ENCODE data around the gene TCERG1L.

The TCERG1L gene

DNA sequence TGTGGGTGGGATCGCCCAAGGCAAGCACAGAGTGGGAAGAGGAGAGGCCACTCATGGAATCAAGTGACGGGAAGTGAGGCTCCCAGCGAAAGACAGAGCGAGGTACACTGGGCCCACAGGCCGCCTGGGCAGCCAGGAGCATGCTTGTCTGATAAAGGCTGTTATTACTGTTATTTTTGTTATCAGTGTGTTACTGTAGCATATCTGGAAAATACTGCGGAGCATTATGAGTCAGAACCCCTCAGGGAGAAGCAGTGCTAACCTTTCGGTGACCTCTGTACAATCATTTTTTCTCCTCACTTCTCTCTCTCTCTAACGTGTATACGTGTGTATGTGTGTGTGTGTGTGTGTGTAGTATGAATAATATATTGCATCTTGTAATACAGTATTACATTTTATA is 3.8 kb upstream of the TCERG1L start:
- TF ChIP-seq CTCF (conservative IDR thresholded peaks at IDR 0.05) = no peak
- H3K27ac ChIP-seq = no peak overlapping the region

GRCh38 chr10:131314799-131315198 is 3.3 kb upstream of the TCERG1L start:
- no peak for TF ChIP-seq CTCF (conservative IDR thresholded peaks at IDR 0.05)
- H3K27ac ChIP-seq = no peak overlapping the region

GRCh38 chr10:131314148-131314547 is 2.6 kb upstream of the TCERG1L start:
- H3K27ac ChIP-seq = no peak overlapping the region
- TF ChIP-seq CTCF (conservative IDR thresholded peaks at IDR 0.05) = no peak

- no peak for TF ChIP-seq CTCF (conservative IDR thresholded peaks at IDR 0.05)
- no peak overlapping the region for H3K27ac ChIP-seq
Measured at GRCh38 chr10:131313377-131313776, 1.9 kb upstream of the TCERG1L start.

- TF ChIP-seq CTCF (conservative IDR thresholded peaks at IDR 0.05) = peak; percentile 74
- peak overlapping the region; percentile 63 for H3K27ac ChIP-seq
Measured at GRCh38 chr10:131312478-131312836, 936 bp upstream of the TCERG1L start.

GRCh38 chr10:131311402-131311660 is 190 bp downstream of the TCERG1L start:
- TF ChIP-seq CTCF (conservative IDR thresholded peaks at IDR 0.05) = no peak
- H3K27ac ChIP-seq = peak overlapping the region; percentile 63

DNA sequence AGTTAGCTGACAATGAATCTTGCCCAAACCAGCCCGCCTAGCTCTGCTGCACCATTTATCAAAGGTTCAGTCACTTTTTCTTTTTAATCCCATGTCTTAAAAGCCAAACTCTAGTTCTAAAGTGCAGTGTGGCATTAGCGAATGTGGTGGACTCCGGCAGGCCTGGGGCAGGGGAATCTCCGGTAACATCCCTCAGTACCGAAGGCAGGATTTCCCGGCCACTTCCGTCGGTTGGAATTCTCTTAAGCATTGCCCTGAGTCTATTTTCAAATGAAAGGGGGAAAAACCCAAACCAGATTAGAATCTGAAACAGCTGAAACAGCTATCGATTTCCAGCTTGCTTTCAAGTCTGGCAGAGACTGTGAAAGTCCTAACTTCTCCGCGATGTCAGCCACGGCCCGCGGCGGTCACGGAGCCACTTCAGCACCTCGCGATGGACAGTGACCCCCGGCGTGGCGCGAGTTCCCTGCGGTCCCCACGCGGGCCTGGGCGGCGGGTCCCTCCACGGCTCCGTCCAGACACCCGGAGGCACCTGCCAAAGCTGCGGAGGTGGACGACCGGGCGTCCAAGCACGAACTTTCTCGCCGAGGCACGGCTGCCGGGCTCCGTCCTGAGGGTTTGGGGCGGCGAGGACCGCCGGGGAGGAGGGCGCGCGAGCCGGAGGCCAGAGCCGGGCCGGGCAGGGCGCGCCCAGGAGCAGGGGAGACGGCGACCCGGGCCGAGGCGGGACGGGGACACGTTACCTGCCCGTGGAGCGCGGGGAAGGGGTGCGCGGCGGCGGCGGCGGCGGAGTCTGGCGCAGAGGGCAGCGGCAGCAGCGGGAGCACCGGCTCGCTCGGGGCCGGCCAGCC is 745 bp downstream of the TCERG1L start:
- TF ChIP-seq CTCF (conservative IDR thresholded peaks at IDR 0.05) = no peak
- H3K27ac ChIP-seq = peak overlapping the region; percentile 63
